HepG2 (cell line): ENCODE results near the gene RTEL1. TPM values are rescaled to one million over a fixed set of nuclear protein-coding genes. Genes with fewer than 3 reads are reported as not detected.

ENCODE experiments used
- CEBPB ChIP-seq: IDR thresholded peaks from 2 replicates; pipeline ENCODE4 v1.6.1; 2011; ENCODE audit warnings: low read depth, low read length, improper control_type of control experiment, borderline replicate concordance
- SNAI1 ChIP-seq: sonication (generic); formaldehyde crosslinking; IDR thresholded peaks from 2 replicates; pipeline ENCODE4 v1.5.0; 2020; ENCODE audit warnings: mild to moderate bottlenecking, missing genetic modification reagents, borderline replicate concordance
- TBX2 ChIP-seq: sonication (generic); formaldehyde crosslinking; IDR thresholded peaks from 2 replicates; pipeline ENCODE4 v1.5.0; 2020; ENCODE audit warnings: missing genetic modification reagents, mild to moderate bottlenecking, borderline replicate concordance
- ZMYM3 ChIP-seq: sonication (generic); formaldehyde crosslinking; IDR thresholded peaks from 2 replicates; pipeline ENCODE4 v1.5.1; 2020; ENCODE audit warnings: mild to moderate bottlenecking, missing genetic modification reagents
- ZNF263 ChIP-seq: sonication (generic); formaldehyde crosslinking; IDR thresholded peaks from 2 replicates; pipeline ENCODE4 v1.4.0; 2020; ENCODE audit warnings: missing genetic modification reagents
- ZNF614 ChIP-seq: IDR thresholded peaks from 2 replicates; pipeline ENCODE4 v1.6.1; 2018; ENCODE audit warnings: missing biosample characterization, missing genetic modification reagents, inconsistent platforms, borderline replicate concordance
- ZNF619 ChIP-seq: sonication (generic); formaldehyde crosslinking; IDR thresholded peaks from 2 replicates; pipeline ENCODE4 v1.4.0; 2020; ENCODE audit warnings: mild to moderate bottlenecking, missing genetic modification reagents
- ZNF775 ChIP-seq: sonication (generic); formaldehyde crosslinking; IDR thresholded peaks from 2 replicates; pipeline ENCODE4 v1.4.0; 2020; ENCODE audit warnings: missing genetic modification reagents, mild to moderate bottlenecking, moderate library complexity, borderline replicate concordance
- polyA plus RNA-seq, 8 experiments: library from polyadenylated mRNA; depleted of rRNA in 3 of 8; stranded (reverse) in 7 of 8; unstranded in 1 of 8; fragments of >200 nt; fragmentation: Illumina TruSeq in 4 of 8; extraction: Trizol in 4 of 8; gene quantifications; 2 replicates each; pipeline versions ENCODE4 v1.2.1 to v1.2.3, GENCODE V29; 2011 to 2016; ENCODE audit warnings: low read depth in 4 of 8, missing spikeins in 1 of 8, mixed read lengths in 1 of 8; ENCODE audit not compliant: insufficient read depth in 1 of 8
- total RNA-seq, 5 experiments: library from RNA; depleted of rRNA; stranded (reverse); fragments of >200 nt; fragmentation: Illumina TruSeq; extraction: Trizol; gene quantifications; 2 replicates each; pipeline ENCODE4 v1.2.3, GENCODE V29; 2016; ENCODE audit warnings: low read depth in 1 of 5
- TF ChIP-seq, protein P1 (sequence below), 2 experiments: IDR thresholded peaks; 2 replicates each; pipeline ENCODE4 v1.6.1; 2011 to 2012; ENCODE audit warnings: low read length in 2 of 2, borderline replicate concordance in 1 of 2, low read depth in 1 of 2, mild to moderate bottlenecking in 1 of 2, moderate library complexity in 1 of 2
- TF ChIP-seq, protein P2 (sequence below): sonication (generic); formaldehyde crosslinking; IDR thresholded peaks from one replicate; pipeline ENCODE4 v1.5.1; 2020; ENCODE audit warnings: mild to moderate bottlenecking, missing genetic modification reagents; ENCODE audit errors: not compliant biosample characterization
- TF ChIP-seq, protein P3 (sequence below), 2 experiments: sonication (generic) in 1 of 2; formaldehyde crosslinking in 1 of 2; IDR thresholded peaks; 2 replicates each; pipeline versions ENCODE4 v1.5.1 to v1.6.1; 2011 to 2020; ENCODE audit warnings: borderline replicate concordance in 1 of 2, low read depth in 1 of 2, low read length in 1 of 2, mild to moderate bottlenecking in 1 of 2, missing genetic modification reagents in 1 of 2, moderate library complexity in 1 of 2

The RTEL1 gene
- total and polyA plus RNA-seq, 2 of the 13 experiments (the other 11 are each of a cell fraction or from before 2014, with no cell fraction given) = 21.8 to 36.4 TPM

DNA sequence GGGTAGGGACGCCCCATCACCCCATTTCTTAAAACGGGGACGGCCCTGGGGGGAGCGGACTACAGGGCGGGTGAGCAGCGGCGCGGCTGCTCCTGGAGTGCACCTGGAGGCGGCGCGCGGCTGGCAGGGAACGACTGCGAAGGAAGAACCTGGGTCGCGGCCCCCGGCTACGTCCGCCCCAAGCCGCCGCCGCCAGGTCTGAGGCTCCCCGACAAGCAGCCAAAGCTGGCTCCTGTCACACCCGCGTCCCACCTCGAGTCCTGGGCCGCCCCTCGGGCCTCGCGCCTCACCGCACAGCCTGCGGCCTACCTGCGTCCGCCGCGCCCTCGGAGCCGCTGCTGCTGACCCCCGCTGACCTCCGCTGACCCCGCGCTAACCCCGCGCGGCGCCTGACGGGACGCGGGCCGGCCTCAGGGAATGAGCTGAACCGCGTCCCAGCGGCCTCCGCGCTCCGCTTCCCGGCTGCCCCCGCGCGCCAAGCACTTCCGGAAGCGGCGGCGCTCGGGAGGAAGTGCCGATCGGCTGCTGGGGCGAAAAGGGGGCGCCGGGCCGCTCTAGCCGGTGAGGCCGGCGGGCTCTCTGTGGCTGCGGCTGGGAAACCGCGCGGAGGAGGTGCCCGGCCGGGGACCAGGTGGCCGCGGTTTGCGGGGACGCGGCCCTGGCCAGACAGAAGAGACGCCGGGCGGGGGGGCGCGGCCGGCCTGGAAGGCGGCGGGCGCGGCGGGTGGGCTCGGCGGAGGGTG is 49.6 kb downstream of the RTEL1 start, which contains the start of the genes ARFRP1 and ZGPAT (continued):
- TF ChIP-seq, protein P1, sequence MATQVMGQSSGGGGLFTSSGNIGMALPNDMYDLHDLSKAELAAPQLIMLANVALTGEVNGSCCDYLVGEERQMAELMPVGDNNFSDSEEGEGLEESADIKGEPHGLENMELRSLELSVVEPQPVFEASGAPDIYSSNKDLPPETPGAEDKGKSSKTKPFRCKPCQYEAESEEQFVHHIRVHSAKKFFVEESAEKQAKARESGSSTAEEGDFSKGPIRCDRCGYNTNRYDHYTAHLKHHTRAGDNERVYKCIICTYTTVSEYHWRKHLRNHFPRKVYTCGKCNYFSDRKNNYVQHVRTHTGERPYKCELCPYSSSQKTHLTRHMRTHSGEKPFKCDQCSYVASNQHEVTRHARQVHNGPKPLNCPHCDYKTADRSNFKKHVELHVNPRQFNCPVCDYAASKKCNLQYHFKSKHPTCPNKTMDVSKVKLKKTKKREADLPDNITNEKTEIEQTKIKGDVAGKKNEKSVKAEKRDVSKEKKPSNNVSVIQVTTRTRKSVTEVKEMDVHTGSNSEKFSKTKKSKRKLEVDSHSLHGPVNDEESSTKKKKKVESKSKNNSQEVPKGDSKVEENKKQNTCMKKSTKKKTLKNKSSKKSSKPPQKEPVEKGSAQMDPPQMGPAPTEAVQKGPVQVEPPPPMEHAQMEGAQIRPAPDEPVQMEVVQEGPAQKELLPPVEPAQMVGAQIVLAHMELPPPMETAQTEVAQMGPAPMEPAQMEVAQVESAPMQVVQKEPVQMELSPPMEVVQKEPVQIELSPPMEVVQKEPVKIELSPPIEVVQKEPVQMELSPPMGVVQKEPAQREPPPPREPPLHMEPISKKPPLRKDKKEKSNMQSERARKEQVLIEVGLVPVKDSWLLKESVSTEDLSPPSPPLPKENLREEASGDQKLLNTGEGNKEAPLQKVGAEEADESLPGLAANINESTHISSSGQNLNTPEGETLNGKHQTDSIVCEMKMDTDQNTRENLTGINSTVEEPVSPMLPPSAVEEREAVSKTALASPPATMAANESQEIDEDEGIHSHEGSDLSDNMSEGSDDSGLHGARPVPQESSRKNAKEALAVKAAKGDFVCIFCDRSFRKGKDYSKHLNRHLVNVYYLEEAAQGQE (IDR thresholded peaks at IDR 0.05; ENCODE audit: borderline replicate concordance in 1 of 2, low read depth in 1 of 2, low read length in 2 of 2) = 0 out of 4 replicates have a peak, but pooled peaks of 1 of the 2 experiments have one; percentile 53
- TF ChIP-seq, protein P2, sequence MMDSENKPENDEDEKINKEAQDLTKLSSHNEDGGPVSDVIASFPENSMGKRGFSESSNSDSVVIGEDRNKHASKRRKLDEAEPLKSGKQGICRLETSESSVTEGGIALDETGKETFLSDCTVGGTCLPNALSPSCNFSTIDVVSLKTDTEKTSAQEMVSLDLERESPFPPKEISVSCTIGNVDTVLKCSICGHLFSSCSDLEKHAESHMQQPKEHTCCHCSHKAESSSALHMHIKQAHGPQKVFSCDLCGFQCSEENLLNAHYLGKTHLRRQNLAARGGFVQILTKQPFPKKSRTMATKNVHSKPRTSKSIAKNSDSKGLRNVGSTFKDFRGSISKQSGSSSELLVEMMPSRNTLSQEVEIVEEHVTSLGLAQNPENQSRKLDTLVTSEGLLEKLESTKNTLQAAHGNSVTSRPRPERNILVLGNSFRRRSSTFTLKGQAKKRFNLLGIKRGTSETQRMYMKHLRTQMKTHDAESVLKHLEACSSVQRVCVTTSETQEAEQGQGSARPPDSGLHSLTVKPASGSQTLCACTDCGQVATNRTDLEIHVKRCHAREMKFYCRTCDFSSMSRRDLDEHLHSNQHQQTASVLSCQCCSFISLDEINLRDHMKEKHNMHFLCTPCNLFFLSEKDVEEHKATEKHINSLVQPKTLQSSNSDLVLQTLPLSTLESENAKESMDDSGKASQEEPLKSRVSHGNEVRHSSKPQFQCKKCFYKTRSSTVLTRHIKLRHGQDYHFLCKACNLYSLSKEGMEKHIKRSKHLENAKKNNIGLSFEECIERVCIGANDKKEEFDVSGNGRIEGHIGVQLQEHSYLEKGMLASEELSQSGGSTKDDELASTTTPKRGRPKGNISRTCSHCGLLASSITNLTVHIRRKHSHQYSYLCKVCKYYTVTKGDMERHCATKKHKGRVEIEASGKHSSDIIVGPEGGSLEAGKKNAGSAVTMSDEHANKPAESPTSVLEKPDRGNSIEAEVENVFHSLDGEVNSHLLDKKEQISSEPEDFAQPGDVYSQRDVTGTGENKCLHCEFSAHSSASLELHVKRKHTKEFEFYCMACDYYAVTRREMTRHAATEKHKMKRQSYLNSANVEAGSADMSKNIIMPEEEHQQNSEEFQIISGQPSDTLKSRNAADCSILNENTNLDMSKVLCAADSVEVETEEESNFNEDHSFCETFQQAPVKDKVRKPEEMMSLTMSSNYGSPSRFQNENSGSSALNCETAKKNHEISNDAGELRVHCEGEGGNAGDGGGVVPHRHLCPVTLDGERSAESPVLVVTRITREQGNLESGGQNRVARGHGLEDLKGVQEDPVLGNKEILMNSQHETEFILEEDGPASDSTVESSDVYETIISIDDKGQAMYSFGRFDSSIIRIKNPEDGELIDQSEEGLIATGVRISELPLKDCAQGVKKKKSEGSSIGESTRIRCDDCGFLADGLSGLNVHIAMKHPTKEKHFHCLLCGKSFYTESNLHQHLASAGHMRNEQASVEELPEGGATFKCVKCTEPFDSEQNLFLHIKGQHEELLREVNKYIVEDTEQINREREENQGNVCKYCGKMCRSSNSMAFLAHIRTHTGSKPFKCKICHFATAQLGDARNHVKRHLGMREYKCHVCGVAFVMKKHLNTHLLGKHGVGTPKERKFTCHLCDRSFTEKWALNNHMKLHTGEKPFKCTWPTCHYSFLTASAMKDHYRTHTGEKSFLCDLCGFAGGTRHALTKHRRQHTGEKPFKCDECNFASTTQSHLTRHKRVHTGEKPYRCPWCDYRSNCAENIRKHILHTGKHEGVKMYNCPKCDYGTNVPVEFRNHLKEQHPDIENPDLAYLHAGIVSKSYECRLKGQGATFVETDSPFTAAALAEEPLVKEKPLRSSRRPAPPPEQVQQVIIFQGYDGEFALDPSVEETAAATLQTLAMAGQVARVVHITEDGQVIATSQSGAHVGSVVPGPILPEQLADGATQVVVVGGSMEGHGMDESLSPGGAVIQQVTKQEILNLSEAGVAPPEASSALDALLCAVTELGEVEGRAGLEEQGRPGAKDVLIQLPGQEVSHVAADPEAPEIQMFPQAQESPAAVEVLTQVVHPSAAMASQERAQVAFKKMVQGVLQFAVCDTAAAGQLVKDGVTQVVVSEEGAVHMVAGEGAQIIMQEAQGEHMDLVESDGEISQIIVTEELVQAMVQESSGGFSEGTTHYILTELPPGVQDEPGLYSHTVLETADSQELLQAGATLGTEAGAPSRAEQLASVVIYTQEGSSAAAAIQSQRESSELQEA = peak; percentile 96
- 0 out of 2 replicates have a peak, but pooled peaks have one; percentile 35 for TF ChIP-seq ZNF775
- no peak for TF ChIP-seq ZMYM3 (CRISPR knock-in tag)
- TF ChIP-seq, protein P3, sequence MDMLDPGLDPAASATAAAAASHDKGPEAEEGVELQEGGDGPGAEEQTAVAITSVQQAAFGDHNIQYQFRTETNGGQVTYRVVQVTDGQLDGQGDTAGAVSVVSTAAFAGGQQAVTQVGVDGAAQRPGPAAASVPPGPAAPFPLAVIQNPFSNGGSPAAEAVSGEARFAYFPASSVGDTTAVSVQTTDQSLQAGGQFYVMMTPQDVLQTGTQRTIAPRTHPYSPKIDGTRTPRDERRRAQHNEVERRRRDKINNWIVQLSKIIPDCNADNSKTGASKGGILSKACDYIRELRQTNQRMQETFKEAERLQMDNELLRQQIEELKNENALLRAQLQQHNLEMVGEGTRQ (IDR thresholded peaks at IDR 0.05; ENCODE audit: low read depth, low read length) = no peak
- TF ChIP-seq, protein P3 (CRISPR knock-in tag; IDR thresholded peaks at IDR 0.05; ENCODE audit: borderline replicate concordance) = no peak; the same call in 1 of the 2 replicates
- TF ChIP-seq SNAI1 = peak; percentile 35; the same call in 1 of the 2 replicates
- TF ChIP-seq ZNF619 (CRISPR knock-in tag) = peak; percentile 98; the same call in 1 of the 2 replicates
- peak; percentile 49; the same call in 1 of the 2 replicates for TF ChIP-seq ZNF614 (CRISPR knock-in tag)
- TF ChIP-seq ZNF263 = peak; percentile 79
- TF ChIP-seq CEBPB = no peak
- peak; percentile 82 for TF ChIP-seq TBX2
